GM23338 (cell line): ENCODE data around the gene SERP1. TPM values are rescaled to one million over a fixed set of nuclear protein-coding genes. Genes with fewer than 3 reads are reported as not detected.

Source experiments
- ATAC-seq: fragments of 200-7000 bp; cut with Tn5 transposase; 3 replicates; pipeline ENCODE4 v1.9.1; 2020
- DNase-seq: peaks from one replicate; pipeline ENCODE4 v3.0.0-alpha.2; 2015; ENCODE audit warnings: low spot score
- H2AFZ ChIP-seq: fragments of 200-600 bp; sonication (generic); 2 replicates; pipeline ENCODE4 v1.8.0; 2016; ENCODE audit warnings: antibody characterized with exemption, mild to moderate bottlenecking, moderate library complexity
- H3F3A ChIP-seq: fragments of 200-600 bp; sonication (generic); replicated peaks from 2 replicates; pipeline ENCODE4 v1.8.0; 2017; ENCODE audit warnings: antibody characterized with exemption, mixed run types, low read depth
- H3K27ac ChIP-seq: fragments of 200-600 bp; sonication (generic); 2 replicates; pipeline ENCODE4 v1.6.1; 2016; ENCODE audit warnings: low read depth
- H3K27me3 ChIP-seq: fragments of 200-600 bp; sonication (generic); 2 replicates; pipeline ENCODE4 v1.8.0; 2016; ENCODE audit warnings: mild to moderate bottlenecking, mixed run types, moderate library complexity; ENCODE audit not compliant: insufficient read depth
- H3K36me3 ChIP-seq: fragments of 200-600 bp; sonication (generic); 2 replicates; pipeline ENCODE4 v1.8.0; 2016; ENCODE audit warnings: mild to moderate bottlenecking; ENCODE audit not compliant: insufficient read depth
- H3K4me1 ChIP-seq: fragments of 200-600 bp; sonication (generic); 2 replicates; pipeline ENCODE4 v1.8.0; 2016; ENCODE audit warnings: mild to moderate bottlenecking, moderate library complexity; ENCODE audit not compliant: insufficient read depth
- H3K4me2 ChIP-seq: fragments of 200-600 bp; sonication (generic); 2 replicates; pipeline ENCODE4 v1.7.1; 2017; ENCODE audit warnings: mixed run types
- H3K4me3 ChIP-seq: fragments of 200-600 bp; sonication (generic); 2 replicates; pipeline ENCODE4 v1.6.1; 2016; ENCODE audit warnings: mixed run types
- H3K79me2 ChIP-seq: fragments of 200-600 bp; sonication (generic); replicated peaks from 2 replicates; pipeline ENCODE4 v1.8.0; 2017; ENCODE audit warnings: mild to moderate bottlenecking; ENCODE audit not compliant: insufficient read depth
- H3K9me2 ChIP-seq: fragments of 200-600 bp; sonication (generic); 2 replicates; pipeline ENCODE4 v1.8.0; 2017; ENCODE audit not compliant: insufficient read depth
- H4K20me1 ChIP-seq: fragments of 200-600 bp; sonication (generic); replicated peaks from 2 replicates; pipeline ENCODE4 v1.8.0; 2017; ENCODE audit warnings: mild to moderate bottlenecking; ENCODE audit not compliant: insufficient read depth
- H3K27ac Mint-ChIP-seq: 2 replicates; pipeline ENCODE4 v1.8.0; 2020; ENCODE audit warnings: inconsistent platforms, mild to moderate bottlenecking, moderate library complexity, mixed read lengths
- H3K27me3 Mint-ChIP-seq: 3 replicates; pipeline ENCODE4 v1.8.0; 2022; ENCODE audit warnings: low read depth, mild to moderate bottlenecking, moderate library complexity, mixed read lengths, inconsistent platforms; ENCODE audit not compliant: insufficient read depth, poor library complexity
- H3K36me3 Mint-ChIP-seq: 3 replicates; pipeline ENCODE4 v1.8.0; 2021; ENCODE audit warnings: low read depth, mild to moderate bottlenecking, inconsistent platforms, moderate library complexity, mixed read lengths
- H3K4me1 Mint-ChIP-seq: 3 replicates; pipeline ENCODE4 v1.8.0; 2020; ENCODE audit warnings: mild to moderate bottlenecking, inconsistent platforms, mixed read lengths
- H3K4me3 Mint-ChIP-seq: 3 replicates; pipeline ENCODE4 v1.8.0; 2021; ENCODE audit warnings: moderate library complexity, mild to moderate bottlenecking, inconsistent platforms, mixed read lengths
- H3K9me3 Mint-ChIP-seq: 3 replicates; pipeline ENCODE4 v1.8.0; 2020; ENCODE audit warnings: moderate library complexity, mild to moderate bottlenecking, inconsistent platforms, mixed read lengths
- ETS1 ChIP-seq: IDR thresholded peaks from 2 replicates; pipeline ENCODE4 v1.6.1; 2016; ENCODE audit warnings: antibody characterized with exemption
- EZH2 ChIP-seq: fragments of 200-600 bp; sonication (generic); IDR thresholded peaks from one replicate; pipeline ENCODE4 v1.8.0; 2017; ENCODE audit warnings: antibody characterized with exemption, mild to moderate bottlenecking, low read depth; ENCODE audit not compliant: unreplicated experiment
- JUNB ChIP-seq: IDR thresholded peaks from one replicate; pipeline ENCODE4 v1.6.1; 2016; ENCODE audit warnings: antibody characterized with exemption; ENCODE audit not compliant: unreplicated experiment
- NANOG ChIP-seq: IDR thresholded peaks from 2 replicates; pipeline ENCODE4 v1.6.1; 2016; ENCODE audit warnings: antibody characterized with exemption, borderline replicate concordance
- POLR2AphosphoS5 ChIP-seq: IDR thresholded peaks from 2 replicates; pipeline ENCODE4 v1.6.1; 2016; ENCODE audit warnings: antibody characterized with exemption, low read depth
- STAT1 ChIP-seq: IDR thresholded peaks from one replicate; pipeline ENCODE4 v1.6.1; 2016; ENCODE audit warnings: antibody characterized with exemption; ENCODE audit not compliant: unreplicated experiment
- ZNF114 ChIP-seq: fragments of 250-450 bp; sonication (Bioruptor Pico); IDR thresholded peaks from 2 replicates; pipeline ENCODE4 v1.5.0; 2020; ENCODE audit warnings: mild to moderate bottlenecking, moderate library complexity
- ZNF331 ChIP-seq: fragments of 250-450 bp; sonication (Bioruptor Pico); IDR thresholded peaks from 2 replicates; pipeline ENCODE4 v1.5.0; 2020; ENCODE audit warnings: low read depth, mild to moderate bottlenecking, moderate library complexity
- ZNF462 ChIP-seq: fragments of 250-450 bp; sonication (Bioruptor Pico); IDR thresholded peaks from 2 replicates; pipeline ENCODE4 v1.5.0; 2020; ENCODE audit warnings: mild to moderate bottlenecking, moderate library complexity
- polyA plus RNA-seq: library from polyadenylated mRNA; unstranded; fragments of >200 nt; fragmentation: Nextera tagmentation; extraction: Ambion mirVana; gene quantifications from 2 replicates; pipeline ENCODE4 v1.2.1, GENCODE V29; 2016
- total RNA-seq: library from RNA; depleted of rRNA; stranded (reverse); fragments of >200 nt; shearing (Covaris generic); gene quantifications from 2 replicates; pipeline ENCODE4 v1.2.3, GENCODE V29; 2014

The SERP1 gene
- total and polyA plus RNA-seq, 2 experiments from 2014 or later, result 211 to 252 TPM

GRCh38 chr3:150508401-150508800, 37.9 kb downstream of the SERP1 start:
- no peaks in the 10 kb centered on the region for H4K20me1 ChIP-seq
- H3K27ac Mint-ChIP-seq, result no peak overlapping the region
- H3K4me1 Mint-ChIP-seq, result peaks cover 24% of the 10 kb centered on the region
- H3K4me3 ChIP-seq, result no peak overlapping the region
- H3K27me3 Mint-ChIP-seq, result peaks cover 6% of the 10 kb centered on the region
- peaks cover 23% of the 10 kb centered on the region for H3K4me1 ChIP-seq
- H3K4me2 ChIP-seq, result no peak overlapping the region
- no peak overlapping the region for H3K27ac ChIP-seq
- ATAC-seq (no peak), DNase-seq (no peak)
- no peaks in the 10 kb centered on the region for H3K36me3 ChIP-seq
- H3K27me3 ChIP-seq, result no peaks in the 10 kb centered on the region
- no peaks in the 10 kb centered on the region for H3K79me2 ChIP-seq
- TF ChIP-seq NANOG (no peak), ETS1 (no peak), POLR2AphosphoS5 (no peak), JUNB (no peak), EZH2 (no peak), ZNF462 (CRISPR knock-in tag) (no peak), ZNF331 (CRISPR knock-in tag) (no peak), STAT1 (no peak), ZNF114 (CRISPR knock-in tag) (no peak)
- H2AFZ ChIP-seq, result no peak overlapping the region
- H3K36me3 Mint-ChIP-seq, result peaks cover 3% of the 10 kb centered on the region; the same call in 1 of the 3 replicates
- H3K9me3 Mint-ChIP-seq, result peaks cover 3% of the 10 kb centered on the region; the same call in 1 of the 3 replicates
- H3K9me2 ChIP-seq, result no peaks in the 10 kb centered on the region
- no peak overlapping the region for H3K4me3 Mint-ChIP-seq
- H3F3A ChIP-seq, result no peaks in the 10 kb centered on the region
